PC-3 (cell line): ENCODE results near the gene CYB5D1.

Experiments
- EZH2 ChIP-seq: fragments of 300-600 bp; sonication (generic); IDR thresholded peaks from one replicate; pipeline ENCODE4 v1.6.1; 2017; ENCODE audit warnings: antibody characterized with exemption, mild to moderate bottlenecking, low read length; ENCODE audit not compliant: unreplicated experiment
- TF ChIP-seq, protein P1 (sequence below): fragments of 300-600 bp; sonication (generic); conservative IDR thresholded peaks from 2 replicates; pipeline ENCODE4 v1.5.1; 2017; ENCODE audit warnings: antibody characterized with exemption, low read depth, mild to moderate bottlenecking, low read length

DNA sequence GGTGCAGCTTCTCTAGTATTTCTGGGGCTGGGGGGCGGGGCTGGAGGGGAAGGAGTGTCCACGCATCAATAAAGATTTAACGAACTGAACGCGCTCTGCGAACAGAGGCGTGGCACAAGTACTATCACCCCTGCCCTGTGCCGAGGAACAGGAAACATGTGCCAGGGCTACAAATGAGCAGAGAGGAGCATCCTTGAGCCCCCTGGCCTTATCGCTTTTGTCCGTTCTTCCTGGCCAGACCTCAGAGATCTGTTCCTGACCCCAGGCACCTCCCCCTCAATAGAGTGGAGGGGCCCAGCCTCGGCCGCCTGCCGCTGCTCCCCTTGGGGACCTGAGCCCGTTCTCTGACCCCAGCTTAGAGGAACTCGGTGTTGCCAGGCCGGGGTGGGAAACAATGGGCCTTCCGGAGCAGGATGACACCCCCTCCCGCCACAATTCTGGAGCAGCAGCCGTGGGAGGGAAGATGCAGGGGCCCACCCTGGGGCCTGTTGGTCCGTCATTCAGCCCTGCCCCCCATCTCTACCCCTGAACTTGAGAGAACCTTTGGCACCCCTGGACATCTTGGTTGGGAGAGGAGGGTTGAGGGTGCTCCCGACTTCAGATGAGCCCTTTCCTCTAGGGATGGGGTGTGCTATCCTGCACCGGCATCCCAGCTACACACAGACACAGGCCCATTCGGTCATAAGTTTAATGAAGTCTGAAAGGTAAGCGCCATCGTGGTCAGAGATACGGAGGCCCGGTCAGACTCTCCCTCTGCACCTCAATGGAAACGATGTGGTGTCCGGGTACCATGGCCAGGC is 1.6 kb upstream of the CYB5D1 start:
- TF ChIP-seq, protein P1, sequence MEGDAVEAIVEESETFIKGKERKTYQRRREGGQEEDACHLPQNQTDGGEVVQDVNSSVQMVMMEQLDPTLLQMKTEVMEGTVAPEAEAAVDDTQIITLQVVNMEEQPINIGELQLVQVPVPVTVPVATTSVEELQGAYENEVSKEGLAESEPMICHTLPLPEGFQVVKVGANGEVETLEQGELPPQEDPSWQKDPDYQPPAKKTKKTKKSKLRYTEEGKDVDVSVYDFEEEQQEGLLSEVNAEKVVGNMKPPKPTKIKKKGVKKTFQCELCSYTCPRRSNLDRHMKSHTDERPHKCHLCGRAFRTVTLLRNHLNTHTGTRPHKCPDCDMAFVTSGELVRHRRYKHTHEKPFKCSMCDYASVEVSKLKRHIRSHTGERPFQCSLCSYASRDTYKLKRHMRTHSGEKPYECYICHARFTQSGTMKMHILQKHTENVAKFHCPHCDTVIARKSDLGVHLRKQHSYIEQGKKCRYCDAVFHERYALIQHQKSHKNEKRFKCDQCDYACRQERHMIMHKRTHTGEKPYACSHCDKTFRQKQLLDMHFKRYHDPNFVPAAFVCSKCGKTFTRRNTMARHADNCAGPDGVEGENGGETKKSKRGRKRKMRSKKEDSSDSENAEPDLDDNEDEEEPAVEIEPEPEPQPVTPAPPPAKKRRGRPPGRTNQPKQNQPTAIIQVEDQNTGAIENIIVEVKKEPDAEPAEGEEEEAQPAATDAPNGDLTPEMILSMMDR, result no peak
- no peak for TF ChIP-seq EZH2
